Smooth muscle cell (in vitro differentiated cells): ENCODE results near the gene HIGD1C. TPM values are rescaled to one million over a fixed set of nuclear protein-coding genes. Genes with fewer than 3 reads are reported as not detected.

Source experiments
- DNase-seq: peaks from one replicate; lab custom pipeline; 2025; ENCODE audit not compliant: unreplicated experiment; lab: John Stamatoyannopoulos, UW
- H2AFZ ChIP-seq: fragments of 200-600 bp; sonication (generic); 2 replicates; pipeline ENCODE4 v1.6.0; 2016; ENCODE audit warnings: antibody characterized with exemption, low read depth, mild to moderate bottlenecking
- H3F3A ChIP-seq: fragments of 200-600 bp; sonication (generic); 2 replicates; pipeline ENCODE4 v1.6.0; 2017; ENCODE audit warnings: antibody characterized with exemption, low read depth
- H3K27ac ChIP-seq: fragments of 200-600 bp; sonication (generic); 2 replicates; pipeline ENCODE4 v1.5.1; 2016; ENCODE audit warnings: low read depth, mild to moderate bottlenecking
- H3K27me3 ChIP-seq: fragments of 200-600 bp; sonication (generic); 2 replicates; pipeline ENCODE4 v1.6.1; 2016; ENCODE audit warnings: low read depth, mild to moderate bottlenecking
- H3K36me3 ChIP-seq: fragments of 200-600 bp; sonication (generic); 2 replicates; pipeline ENCODE4 v1.5.1; 2016; ENCODE audit warnings: low read depth
- H3K4me1 ChIP-seq: fragments of 200-600 bp; sonication (generic); 2 replicates; pipeline ENCODE4 v1.5.1; 2016; ENCODE audit warnings: low read depth
- H3K4me2 ChIP-seq: fragments of 200-600 bp; sonication (generic); 2 replicates; pipeline ENCODE4 v1.6.0; 2016; ENCODE audit warnings: mild to moderate bottlenecking
- H3K4me3 ChIP-seq: fragments of 200-600 bp; sonication (generic); 2 replicates; pipeline ENCODE4 v1.5.1; 2016; ENCODE audit warnings: mild to moderate bottlenecking
- H3K79me2 ChIP-seq: fragments of 200-600 bp; sonication (generic); 2 replicates; pipeline ENCODE4 v1.6.0; 2016; ENCODE audit warnings: low read depth, mild to moderate bottlenecking
- H3K9ac ChIP-seq: fragments of 200-600 bp; sonication (generic); 2 replicates; pipeline ENCODE4 v1.6.0; 2016; ENCODE audit warnings: low read depth
- H3K9me3 ChIP-seq: fragments of 200-600 bp; sonication (generic); replicated peaks from 2 replicates; pipeline ENCODE4 v1.5.1; 2016; ENCODE audit warnings: low read depth
- H4K20me1 ChIP-seq: fragments of 200-600 bp; sonication (generic); 2 replicates; pipeline ENCODE4 v1.6.0; 2016; ENCODE audit warnings: low read depth
- CTCF ChIP-seq: fragments of 200-600 bp; sonication (generic); IDR thresholded peaks from 2 replicates; pipeline ENCODE4 v1.5.1; 2017; ENCODE audit warnings: borderline replicate concordance, mild to moderate bottlenecking, antibody characterized with exemption; ENCODE audit not compliant: insufficient read depth, poor library complexity, severe bottlenecking
- WGBS: methylation state at CpG from one replicate; pipeline ENCODE4 v1.1.7; 2016; ENCODE audit warnings: low lambda C conversion rate; 5-methylcytosine and 5-hydroxymethylcytosine counted together
- polyA plus RNA-seq: library from polyadenylated mRNA; unstranded; fragments of >200 nt; fragmentation: Nextera tagmentation; extraction: Ambion mirVana; gene quantifications from 2 replicates; pipeline ENCODE4 v1.2.1, GENCODE V29; 2016
- total RNA-seq: library from RNA; depleted of rRNA; stranded (reverse); fragments of >200 nt; gene quantifications from 2 replicates; pipeline ENCODE4 v1.2.3, GENCODE V29; 2014

HIGD1C gene
- total and polyA plus RNA-seq, 2 experiments from 2014 or later, result not detected

GRCh38 chr12:50992819-50993218 is 40.5 kb downstream of the HIGD1C start:
- no peak overlapping the region for H2AFZ ChIP-seq
- peaks cover 12% of the 10 kb centered on the region for H3K36me3 ChIP-seq
- H3K4me2 ChIP-seq, result no peak overlapping the region
- TF ChIP-seq CTCF, result no peak
- no peaks in the 10 kb centered on the region for H3K79me2 ChIP-seq
- H3K9ac ChIP-seq, result no peak overlapping the region
- H3K4me1 ChIP-seq, result no peaks in the 10 kb centered on the region
- WGBS, result 46% methylated on average over 2 of the region's 2 CpGs
- H3K27me3 ChIP-seq, result no peaks in the 10 kb centered on the region
- H3K27ac ChIP-seq, result no peak overlapping the region
- peaks cover 20% of the 10 kb centered on the region for H3F3A ChIP-seq
- H3K9me3 ChIP-seq, result no peaks in the 10 kb centered on the region
- no peak for DNase-seq
- no peaks in the 10 kb centered on the region for H4K20me1 ChIP-seq
- no peak overlapping the region for H3K4me3 ChIP-seq

GRCh38 chr12:50999093-50999492 is 46.7 kb downstream of the HIGD1C start:
- H3K4me2 ChIP-seq, result no peak overlapping the region
- TF ChIP-seq CTCF, result no peak
- H3K4me3 ChIP-seq, result no peak overlapping the region
- no peak overlapping the region for H2AFZ ChIP-seq
- H3K27ac ChIP-seq, result no peak overlapping the region
- H4K20me1 ChIP-seq, result no peaks in the 10 kb centered on the region
- H3F3A ChIP-seq, result no peaks in the 10 kb centered on the region
- no peaks in the 10 kb centered on the region for H3K27me3 ChIP-seq
- no peaks in the 10 kb centered on the region for H3K4me1 ChIP-seq
- no peak overlapping the region for H3K9ac ChIP-seq
- H3K36me3 ChIP-seq, result no peaks in the 10 kb centered on the region
- 93% methylated on average over 4 of the region's 4 CpGs for WGBS
- H3K9me3 ChIP-seq, result no peaks in the 10 kb centered on the region
- H3K79me2 ChIP-seq, result peaks cover 4% of the 10 kb centered on the region
- DNase-seq, result no peak

GRCh38 chr12:51000245-51000644 is 47.9 kb downstream of the HIGD1C start:
- Histone ChIP-seq H3K9me3 (no peaks in the 10 kb centered on the region), H3K27ac (peak overlapping the region; percentile 1), H3K4me2 (no peak overlapping the region), H3K4me3 (no peak overlapping the region), H3K27me3 (no peaks in the 10 kb centered on the region), H3K36me3 (peaks cover 5% of the 10 kb centered on the region), H2AFZ (no peak overlapping the region), H3K4me1 (no peaks in the 10 kb centered on the region), H3K79me2 (peaks cover 4% of the 10 kb centered on the region), H3F3A (no peaks in the 10 kb centered on the region), H3K9ac (no peak overlapping the region), H4K20me1 (no peaks in the 10 kb centered on the region)
- no peak for DNase-seq
- no peak for TF ChIP-seq CTCF
- 74% methylated on average over 7 of the region's 7 CpGs for WGBS

- Histone ChIP-seq H3K79me2 (peaks cover 4% of the 10 kb centered on the region), H4K20me1 (no peaks in the 10 kb centered on the region), H3K36me3 (peaks cover 6% of the 10 kb centered on the region), H3K4me1 (no peaks in the 10 kb centered on the region), H3K4me2 (no peak overlapping the region), H3F3A (no peaks in the 10 kb centered on the region), H3K9ac (no peak overlapping the region), H3K27me3 (no peaks in the 10 kb centered on the region), H3K4me3 (no peak overlapping the region), H3K9me3 (no peaks in the 10 kb centered on the region), H3K27ac (no peak overlapping the region), H2AFZ (no peak overlapping the region)
- no peak for TF ChIP-seq CTCF
- WGBS, result 100% methylated on average over 1 of the region's 1 CpG
- no peak for DNase-seq
Observed at GRCh38 chr12:51001799-51002198, 49.5 kb downstream of the HIGD1C start.
